HG02884 (cell line): ENCODE measurements around the gene CD53.
"Not testable (repeated sequence)": the region's sequence is repeated elsewhere in the genome, so short reads cannot be mapped to it uniquely, and the experiment has no call there.

Experiments used
- ATAC-seq: cut with Tn5 transposase; IDR thresholded peaks from one replicate; pipeline ENCODE4 v1.9.1; 2021; ENCODE audit warnings: mild to moderate bottlenecking, moderate library complexity; ENCODE audit not compliant: unreplicated experiment

The CD53 gene, protein sequence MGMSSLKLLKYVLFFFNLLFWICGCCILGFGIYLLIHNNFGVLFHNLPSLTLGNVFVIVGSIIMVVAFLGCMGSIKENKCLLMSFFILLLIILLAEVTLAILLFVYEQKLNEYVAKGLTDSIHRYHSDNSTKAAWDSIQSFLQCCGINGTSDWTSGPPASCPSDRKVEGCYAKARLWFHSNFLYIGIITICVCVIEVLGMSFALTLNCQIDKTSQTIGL

DNA sequence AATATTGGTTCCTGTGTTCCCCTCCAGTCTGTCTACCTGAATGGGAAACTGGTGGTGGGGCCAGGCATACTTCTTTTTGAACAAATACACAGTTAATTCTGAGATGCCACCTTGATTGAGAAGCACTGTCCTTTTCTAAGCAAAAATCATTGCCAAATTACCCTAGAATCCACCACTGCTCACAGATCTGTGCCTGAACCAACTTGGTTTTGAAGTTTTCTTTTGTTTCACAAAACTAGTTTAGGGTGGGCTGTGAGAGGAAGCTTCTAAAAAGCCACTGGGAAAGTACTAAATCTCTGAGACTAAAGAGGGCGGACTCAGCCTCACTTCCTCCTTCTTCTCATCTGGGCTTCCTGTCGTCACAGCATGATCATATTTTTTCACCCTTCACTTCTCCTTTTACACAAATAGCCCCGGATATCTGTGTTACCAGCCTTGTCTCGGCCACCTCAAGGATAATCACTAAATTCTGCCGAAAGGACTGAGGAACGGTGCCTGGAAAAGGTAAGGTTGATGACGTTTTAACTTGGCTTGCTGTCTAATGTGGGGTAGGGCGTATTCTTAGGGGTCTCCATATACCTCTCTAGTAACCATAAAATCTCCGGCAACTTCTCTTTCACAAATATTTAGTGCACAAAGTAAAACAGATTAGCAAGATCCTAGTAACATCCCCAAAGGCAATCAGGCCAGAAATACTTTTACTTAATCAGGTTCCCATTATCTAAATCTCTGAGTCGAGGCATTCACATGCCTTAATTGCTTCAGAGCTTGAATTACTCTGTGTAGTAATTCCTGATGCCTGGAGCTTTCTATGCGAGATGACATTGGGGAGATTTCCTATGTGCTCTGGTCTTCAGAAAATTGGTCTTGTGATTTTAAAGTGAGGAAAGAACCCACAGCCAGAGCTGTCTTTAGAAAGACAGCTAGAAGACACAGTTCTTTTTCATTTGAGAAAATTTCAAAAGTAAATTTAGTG lies at the start of gene CD53:
TSS of gene CD53 (plus strand) at position 404 of the 976 bp plus-strand sequence. CDS start 18,261 bp downstream, outside the sequence.
- ATAC-seq, result peak; percentile 53

DNA sequence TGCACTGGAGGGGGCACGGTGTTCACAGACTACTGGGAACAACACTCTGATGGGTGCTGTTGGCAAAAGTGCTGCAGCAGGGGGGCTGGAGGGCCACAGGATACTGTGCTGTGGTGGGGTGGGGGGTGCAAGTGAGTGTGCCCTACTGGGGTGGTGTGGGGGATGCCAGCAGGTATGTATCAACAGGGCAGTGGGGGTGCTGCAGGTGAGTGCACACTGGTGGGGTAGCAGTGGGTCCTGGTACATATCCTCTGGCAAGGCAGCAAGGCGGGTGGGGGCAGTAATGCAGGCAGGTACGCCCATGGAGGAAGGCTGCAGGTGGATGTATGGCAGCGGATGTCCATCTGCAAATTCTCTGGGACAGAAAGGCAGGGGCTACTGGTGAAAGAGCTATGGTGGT lies 48.8 kb upstream of the CD53 start:
- no peak for ATAC-seq

DNA sequence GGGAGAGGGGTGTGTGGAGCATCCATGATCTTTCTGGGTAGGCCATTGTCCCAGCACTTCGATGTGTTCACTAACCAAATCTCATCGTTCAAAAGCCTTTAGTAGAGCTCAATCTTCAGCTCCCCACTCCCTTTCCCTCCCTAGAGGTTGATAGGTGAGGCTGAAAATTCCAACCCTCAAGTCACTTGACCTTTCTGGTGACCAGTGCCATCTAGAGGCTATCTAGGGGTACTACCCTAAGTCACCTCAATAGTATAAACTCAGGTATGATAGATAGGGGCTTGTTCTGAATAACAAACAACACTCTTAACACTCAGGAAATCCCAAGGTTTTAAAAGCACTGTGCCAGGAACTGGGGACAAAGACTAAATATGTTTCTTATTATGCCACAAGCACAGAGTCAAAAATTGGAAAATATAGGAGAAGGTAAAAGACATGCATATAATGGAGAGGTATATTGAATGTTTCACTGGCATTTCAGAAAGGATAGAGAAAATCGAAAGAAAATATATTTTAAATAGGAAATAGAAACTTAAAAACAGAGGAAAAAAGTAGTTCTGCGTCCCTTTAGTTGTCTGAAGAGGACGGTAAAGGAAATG lies 42.9 kb upstream of the CD53 start:
- ATAC-seq, result no peak

DNA sequence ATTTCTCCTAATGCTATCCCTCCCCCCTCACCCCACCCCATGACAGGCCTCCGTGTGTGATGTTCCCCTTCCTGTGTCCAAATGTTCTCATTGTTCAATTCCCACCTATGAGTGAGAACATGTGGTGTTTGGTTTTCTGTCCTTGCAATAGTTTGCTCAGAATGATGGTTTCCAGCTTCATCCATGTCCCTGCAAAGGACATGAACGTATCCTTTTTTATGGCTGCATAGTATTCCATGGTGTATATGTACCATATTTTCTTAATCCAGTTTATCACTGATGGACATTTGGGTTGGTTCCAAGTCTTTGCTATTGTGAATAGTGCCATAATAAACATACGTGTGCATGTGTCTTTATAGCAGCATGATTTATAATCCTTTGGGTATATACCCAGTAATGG lies 39.2 kb upstream of the CD53 start:
- ATAC-seq, result not testable (repeated sequence)

DNA sequence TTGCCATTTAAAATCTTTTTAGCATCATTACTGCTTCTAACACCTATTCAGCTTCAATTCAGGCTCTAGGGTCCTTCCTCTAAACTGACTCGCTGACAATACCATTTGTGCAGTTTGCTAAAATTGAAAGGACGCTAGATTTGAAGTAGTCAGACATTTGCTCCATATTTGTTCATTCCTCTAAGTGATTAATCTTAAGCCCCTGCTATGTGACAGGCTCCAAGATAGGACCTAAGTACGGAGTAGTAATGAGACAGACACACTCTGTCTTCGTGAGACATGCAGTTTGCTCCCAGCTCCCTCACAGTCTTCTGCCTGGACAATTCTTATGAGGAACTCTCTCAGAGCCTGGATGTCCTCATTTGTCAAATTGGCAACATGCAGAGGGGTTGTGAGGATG lies 26.1 kb upstream of the CD53 start:
- ATAC-seq, result no peak

DNA sequence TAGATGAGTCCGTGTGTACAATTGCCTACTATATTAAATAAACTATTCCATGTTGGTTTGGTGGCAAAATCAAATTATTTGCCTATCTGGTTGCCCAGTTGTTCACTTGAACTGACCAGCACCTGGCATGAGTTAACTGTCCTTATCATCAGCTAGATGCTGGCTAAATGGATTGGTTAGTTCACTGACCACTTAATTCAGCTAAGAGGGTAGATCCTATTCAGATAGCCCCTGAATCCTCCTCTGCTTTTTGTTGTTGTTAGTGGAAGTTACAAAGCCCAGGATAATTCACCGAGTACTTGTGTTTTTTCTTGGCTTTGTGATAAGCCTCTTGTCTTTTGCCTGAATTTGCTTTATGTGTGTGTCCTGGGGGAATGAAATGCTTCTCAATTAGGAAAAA lies 22.8 kb upstream of the CD53 start:
- ATAC-seq, result no peak

DNA sequence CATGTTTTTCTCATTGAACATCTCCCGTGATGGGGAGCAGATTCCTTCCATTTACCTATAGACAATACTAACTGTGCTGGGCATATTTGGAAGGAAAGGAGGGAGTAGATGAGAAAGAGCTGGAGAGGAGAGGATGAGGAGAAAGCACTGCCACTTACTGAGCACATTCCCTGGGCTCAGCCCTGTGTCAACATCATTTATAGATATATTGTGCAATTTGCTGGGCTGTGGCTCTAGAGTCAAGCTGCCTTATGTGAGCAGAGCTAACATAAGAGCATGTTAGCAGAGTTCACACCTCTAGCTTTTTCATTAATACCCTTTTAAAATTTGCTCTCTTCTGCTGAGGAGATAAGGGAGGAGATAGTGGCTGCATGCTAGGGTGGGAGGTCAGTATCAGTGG lies 22.3 kb upstream of the CD53 start:
- ATAC-seq, result no peak

DNA sequence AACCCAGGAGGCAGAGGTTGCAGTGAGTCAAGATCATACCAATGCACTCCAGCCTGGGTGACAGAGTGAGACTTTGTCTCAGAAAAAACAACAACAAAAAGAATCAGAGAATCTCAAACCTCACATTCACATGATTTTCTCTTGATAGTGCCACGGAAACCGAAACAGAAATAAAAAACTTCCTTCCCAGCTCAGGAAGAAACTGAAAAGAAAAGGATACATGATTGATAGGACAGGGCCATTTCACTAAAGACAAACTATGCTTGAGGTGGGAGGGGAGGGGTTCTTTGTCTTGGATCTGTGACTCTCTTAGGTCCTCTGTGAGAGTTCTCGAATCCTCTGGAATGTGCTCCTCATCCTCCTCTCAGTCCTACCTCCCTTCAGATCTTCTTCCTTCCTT lies 19.8 kb upstream of the CD53 start:
- ATAC-seq, result no peak

DNA sequence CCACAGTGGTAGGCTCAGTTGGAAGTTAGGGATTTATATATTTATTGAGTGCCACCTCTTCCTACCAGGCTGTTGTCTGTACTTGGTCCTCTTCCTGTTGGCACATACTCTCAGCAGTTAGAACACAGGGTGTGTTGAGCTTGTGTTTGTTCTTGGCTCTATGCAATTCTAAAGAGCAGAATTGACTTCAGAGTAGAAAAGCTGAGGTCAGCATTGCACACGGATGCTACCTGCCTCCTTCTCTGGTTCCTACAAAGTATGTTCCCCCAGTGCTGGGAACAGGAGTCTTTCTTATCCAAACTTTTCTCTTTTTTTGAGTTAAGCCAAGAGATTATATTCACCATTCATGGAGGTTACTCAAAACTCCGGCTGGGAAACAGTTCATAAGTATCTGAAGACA lies 16.5 kb upstream of the CD53 start:
- no peak for ATAC-seq

DNA sequence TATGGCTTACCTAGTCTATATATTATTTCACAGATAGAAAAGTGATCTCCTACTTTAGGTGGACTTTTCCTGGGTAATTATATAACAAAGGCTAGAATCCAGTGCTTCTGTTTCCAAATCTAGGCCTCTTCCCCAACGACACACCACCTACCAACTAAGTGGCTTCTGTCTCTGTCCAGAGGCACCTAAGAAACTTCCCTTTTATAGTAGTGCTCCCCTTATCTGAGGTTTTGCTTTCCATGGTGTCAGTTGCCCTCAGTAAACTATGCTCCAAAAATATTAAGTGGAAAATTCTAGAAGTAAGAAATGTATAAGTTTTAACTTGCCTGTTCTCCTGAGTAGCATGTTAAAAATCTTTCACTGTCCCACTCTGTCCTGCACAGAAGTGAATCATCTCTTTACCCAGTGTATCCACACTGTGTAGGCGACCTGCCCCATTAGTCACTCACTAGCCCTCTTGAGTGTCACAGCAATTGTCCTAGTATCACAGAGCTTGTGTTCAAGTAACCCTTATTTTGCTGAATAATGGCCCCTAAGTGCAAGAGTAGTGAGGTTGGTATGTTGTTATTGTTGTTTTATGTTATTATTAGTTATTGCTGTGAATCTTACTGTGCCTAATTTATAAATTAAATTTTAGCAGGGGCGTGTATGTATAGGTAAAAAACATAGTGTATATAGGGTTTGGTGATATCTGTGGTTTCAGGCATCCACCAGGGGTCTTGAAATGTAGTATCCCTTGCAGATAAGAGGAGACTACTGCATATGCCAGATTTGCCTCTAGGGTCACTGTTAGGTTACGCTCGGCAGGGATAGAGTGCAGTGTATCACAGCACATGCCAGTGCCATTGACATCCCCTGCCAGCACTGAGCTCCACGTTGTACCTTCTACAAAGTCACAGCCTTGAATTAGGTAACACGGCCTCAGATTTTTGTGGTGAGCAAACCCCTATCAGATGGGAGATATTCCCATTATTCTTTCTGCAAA lies 14.7 kb upstream of the CD53 start:
- no peak for ATAC-seq

DNA sequence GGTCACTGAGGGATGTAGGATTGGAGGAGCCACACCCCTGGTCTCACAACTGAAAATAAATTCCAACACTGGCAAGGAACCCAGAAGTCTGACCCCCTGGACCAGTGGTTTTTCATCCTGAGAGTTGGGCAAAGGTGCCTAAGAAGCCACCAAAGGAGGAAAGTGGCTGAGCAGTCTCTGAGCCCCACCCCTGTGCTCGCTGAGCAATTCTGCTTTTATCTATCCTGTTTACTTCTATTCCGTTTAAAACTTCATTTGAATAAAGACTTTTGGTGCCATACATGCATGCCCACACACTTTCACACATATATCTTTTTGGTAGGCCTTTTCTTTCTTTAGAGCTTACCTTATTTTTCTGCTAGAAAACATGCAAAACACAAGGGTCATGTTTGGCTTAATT lies 13.9 kb upstream of the CD53 start:
- no peak for ATAC-seq

DNA sequence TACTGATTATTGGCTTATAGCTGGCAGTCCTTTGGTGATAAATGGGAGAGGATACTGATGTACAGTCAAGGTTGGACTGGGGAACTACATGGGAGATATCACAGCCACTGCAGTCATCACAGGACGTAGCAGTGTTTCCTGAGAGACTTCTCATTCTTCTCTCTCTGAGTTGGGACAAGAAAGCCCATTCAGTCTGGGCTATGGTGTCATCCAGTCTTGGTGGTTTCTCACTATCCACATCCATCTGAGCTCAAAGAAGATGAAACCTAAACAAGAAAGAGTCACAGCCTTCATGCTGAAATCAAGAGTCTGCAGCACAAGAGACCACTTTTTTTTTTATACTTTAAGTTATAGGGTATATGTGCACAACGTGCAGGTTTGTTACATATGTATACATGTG lies 12.8 kb upstream of the CD53 start:
- ATAC-seq, result no peak

DNA sequence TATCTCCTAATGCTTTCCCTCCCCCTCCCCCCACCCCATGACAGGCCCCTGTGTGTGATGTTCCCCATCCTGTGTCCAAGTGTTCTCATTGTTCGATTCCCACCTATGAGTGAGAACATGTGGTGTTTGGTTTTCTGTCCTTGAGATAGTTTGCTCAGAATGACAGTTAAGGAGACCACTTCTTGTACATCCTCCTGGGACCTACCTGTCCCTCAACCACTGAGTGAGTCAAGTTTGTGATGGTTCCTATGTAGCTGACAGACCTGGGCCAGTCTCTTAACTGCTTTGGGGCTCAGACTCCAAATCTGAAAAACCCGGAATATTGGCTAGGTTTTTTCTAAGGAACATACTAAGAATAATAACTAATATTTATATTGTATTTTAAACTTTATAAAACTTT lies 12.3 kb upstream of the CD53 start:
- ATAC-seq, result not testable (repeated sequence)

DNA sequence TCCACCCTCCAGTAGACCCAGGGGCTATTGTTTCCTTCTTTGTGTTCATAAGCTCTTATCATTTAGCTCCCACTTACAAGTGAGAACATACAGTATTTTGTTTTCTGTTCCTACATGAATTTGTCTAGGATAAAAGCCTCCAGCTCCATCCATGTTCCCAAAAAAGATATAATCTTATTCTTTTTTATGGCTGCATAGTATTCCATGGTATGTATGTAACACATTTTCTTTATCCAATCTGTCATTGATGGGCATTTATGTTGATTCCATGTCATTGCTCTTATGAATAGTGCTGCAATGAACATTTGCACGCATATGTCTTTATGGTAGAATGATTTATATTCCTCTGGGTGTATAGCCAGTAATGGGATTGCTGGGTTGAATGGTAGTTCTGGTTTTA lies 11.0 kb upstream of the CD53 start:
- ATAC-seq, result not testable (repeated sequence)

DNA sequence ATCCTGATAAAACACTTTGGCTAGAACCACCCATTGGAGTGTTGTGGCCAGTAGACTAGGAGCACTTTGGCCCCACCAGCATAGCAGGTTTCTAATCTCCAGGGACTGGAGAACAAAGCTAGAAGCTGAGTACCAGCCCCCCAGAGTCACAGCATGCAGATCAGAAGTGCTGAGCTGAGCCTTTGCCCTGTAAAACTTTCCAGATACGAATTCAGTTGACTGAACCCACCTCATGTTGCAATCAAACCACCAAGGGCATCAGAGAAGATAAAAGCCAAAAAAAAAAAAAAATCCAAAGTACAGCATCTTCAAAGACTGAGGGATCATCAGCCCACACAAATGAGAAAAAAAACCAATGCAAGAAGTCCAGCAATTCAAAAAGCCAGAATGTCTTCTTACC lies 8.7 kb upstream of the CD53 start:
- ATAC-seq, result no peak

DNA sequence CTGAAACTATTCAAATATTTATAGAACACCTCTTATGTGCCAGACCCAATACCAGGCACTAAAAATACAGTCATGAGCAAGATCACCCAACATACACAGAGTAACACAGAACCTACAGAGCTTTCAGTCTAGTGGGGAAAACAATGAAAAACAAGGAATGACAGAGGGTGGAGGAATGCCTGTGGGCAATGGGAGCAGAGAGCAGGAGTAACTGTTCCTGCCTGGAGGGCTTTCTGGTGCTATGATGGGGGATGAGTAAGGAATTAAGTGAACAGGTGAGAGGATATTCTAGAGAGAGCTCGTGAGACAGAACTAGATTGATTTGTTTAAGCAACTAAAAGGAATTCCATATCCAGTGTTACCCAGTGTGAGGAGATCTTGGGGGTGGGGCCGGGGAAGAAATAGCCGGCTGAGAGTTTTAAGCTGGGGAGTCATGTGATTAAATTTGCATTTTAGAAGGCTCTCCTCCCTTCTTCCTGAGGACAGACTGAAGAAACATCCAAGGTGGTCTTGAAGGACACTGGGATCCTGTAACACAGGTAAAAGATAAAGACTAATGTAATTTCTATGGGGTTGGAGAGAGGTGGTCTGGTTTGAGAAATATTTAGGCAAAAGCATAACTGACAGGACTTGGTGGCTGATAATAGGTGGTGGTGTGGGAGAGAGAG lies 2.1 kb upstream of the CD53 start:
- no peak for ATAC-seq

DNA sequence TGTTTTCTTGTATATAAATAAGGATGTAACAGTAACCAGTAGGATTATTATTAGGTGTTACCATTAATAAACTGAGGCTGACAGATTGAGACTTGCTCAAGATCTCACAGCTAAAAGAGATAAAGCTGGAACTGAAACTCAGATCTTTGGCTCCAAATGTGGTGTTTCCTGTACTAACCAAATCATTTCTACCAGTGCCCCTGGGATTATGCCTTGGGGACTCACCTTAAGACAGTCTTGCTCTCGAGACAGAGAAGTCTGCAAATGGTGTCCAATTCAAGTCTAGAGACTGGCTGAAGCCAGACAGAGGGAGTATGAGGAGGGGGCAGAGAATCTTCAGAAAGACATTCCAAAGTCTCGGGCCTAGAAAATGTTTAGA lies 593 bp upstream of the CD53 start:
- ATAC-seq, result no peak

DNA sequence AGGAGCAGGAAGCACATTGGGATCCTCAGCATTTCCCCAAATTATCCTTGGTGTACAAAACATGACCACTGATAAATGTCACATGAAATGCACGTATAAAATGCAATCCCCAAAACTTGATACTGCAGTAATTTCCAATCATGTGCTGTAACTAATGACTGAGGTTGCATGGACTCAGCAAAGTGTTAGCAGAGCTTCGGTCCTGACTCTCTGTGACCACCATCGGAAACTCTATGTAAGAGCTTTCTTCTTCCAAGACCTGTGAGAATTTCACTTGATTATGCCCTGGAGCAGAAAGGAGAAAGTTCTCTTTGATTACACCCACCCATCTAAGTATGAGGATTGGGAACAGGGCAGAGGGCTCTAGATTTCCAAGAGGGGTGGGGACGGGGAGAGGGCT lies 908 bp downstream of the CD53 start:
- ATAC-seq, result no peak

DNA sequence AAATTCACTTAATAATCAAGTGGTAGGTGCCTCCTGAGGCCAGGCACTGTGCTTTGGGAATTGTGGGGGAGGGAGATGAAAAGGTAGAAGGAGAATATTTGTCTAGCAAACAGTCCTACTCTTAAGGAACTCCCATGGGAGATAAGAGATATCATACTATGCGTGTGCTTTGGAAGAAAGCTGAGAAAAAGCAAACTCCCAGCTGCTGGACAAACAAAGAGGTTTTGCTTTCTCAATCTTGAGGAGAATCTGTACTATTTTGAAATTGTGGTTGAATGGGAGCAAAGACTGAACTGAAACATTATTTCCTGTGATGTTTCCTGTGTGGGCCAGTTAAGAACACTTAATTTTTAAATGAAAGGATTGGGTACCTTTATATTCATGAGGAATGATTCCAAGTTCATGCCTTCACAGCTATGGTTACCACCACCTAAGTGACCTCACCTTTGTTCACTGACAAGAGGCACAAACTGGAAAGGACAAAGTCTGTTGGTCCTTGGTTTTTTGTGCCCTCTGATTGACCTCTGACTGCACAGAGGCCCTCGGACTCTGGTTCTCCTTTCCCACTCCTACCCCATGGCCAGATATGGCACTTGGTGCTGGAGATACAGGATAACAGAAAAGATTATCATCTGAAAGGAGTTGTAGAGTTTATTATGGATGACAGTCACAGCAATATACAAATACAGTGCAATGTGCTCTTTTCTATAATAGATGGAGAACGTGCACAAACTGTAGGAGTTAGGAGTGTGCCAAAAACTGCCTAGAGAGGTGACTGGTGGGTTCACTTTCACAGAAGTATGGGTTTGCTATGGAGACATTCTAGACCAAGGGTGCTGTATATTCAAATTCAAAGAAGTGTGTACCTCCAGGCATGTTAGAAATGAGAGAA lies 1.6 kb downstream of the CD53 start:
- ATAC-seq, result no peak
